Measurements from ENCODE around the gene UBE2D3. TPM values are rescaled to one million over a fixed set of nuclear protein-coding genes. Genes with fewer than 3 reads are reported as not detected.

UBE2D3 gene
- total RNA-seq, 2 donors from 2014 or later: 289 to 296 TPM

GRCh38 chr4:102809691-102810090 lies 17.7 kb downstream of the UBE2D3 start:
- no peak for ATAC-seq
- intact Hi-C loops (cut with DNase I, micrococcal nuclease): loop anchor here in 1 of 2 donors (10.0 kb wide), 1 partner anchor 45 kb away; the partner anchor contains the start of gene MANBA
- DNase-seq: no peak

- intact Hi-C loops (cut with DNase I, micrococcal nuclease): no loop called here
- DNase-seq (no peak), ATAC-seq (no peak)
These were observed 18.2 kb downstream of the UBE2D3 start for GRCh38 chr4:102809190-102809589.

GRCh38 chr4:102808009-102808408 lies 19.3 kb downstream of the UBE2D3 start:
- DNase-seq: no peak
- intact Hi-C loops (cut with DNase I, micrococcal nuclease): no loop called here

GRCh38 chr4:102807345-102807744 lies 20.0 kb downstream of the UBE2D3 start:
- ATAC-seq (no peak), DNase-seq (no peak)
- intact Hi-C loops (cut with DNase I, micrococcal nuclease): no loop called here

More at GRCh38 chr4:102808009-102808408, 19.3 kb downstream of the UBE2D3 start:
- no peak for ATAC-seq

- ATAC-seq (no peak), DNase-seq (no peak)
- intact Hi-C loops (cut with DNase I, micrococcal nuclease): no loop called here
These were observed 27.5 kb downstream of the UBE2D3 start for GRCh38 chr4:102799816-102800215.

- ATAC-seq: no peak
- intact Hi-C loops (cut with DNase I, micrococcal nuclease): no loop called here
- no peak for DNase-seq
These were observed 32.4 kb downstream of the UBE2D3 start for GRCh38 chr4:102794999-102795398.

GRCh38 chr4:102792361-102792936 lies 34.9 kb downstream of the UBE2D3 start:
- no peak for DNase-seq
- intact Hi-C loops (cut with DNase I, micrococcal nuclease): no loop called here
- ATAC-seq: peak; percentile 6

GRCh38 chr4:102791318-102791835 lies 36.0 kb downstream of the UBE2D3 start:
- DNase-seq (no peak), ATAC-seq (peak; percentile 20)
- intact Hi-C loops (cut with DNase I, micrococcal nuclease): no loop called here

GRCh38 chr4:102789317-102789717 lies 38.0 kb downstream of the UBE2D3 start:
- intact Hi-C loops (cut with DNase I, micrococcal nuclease): no loop called here
- DNase-seq (no peak), ATAC-seq (no peak)

- ATAC-seq: no peak
- DNase-seq: no peak
- intact Hi-C loops (cut with DNase I, micrococcal nuclease): no loop called here
These were observed 39.4 kb downstream of the UBE2D3 start for GRCh38 chr4:102787944-102788343.

- intact Hi-C loops (cut with DNase I, micrococcal nuclease): no loop called here
- DNase-seq (no peak), ATAC-seq (no peak)
These were observed 40.1 kb downstream of the UBE2D3 start for GRCh38 chr4:102787096-102787881.

GRCh38 chr4:102786279-102786678 lies 41.1 kb downstream of the UBE2D3 start:
- ATAC-seq: no peak
- intact Hi-C loops (cut with DNase I, micrococcal nuclease): no loop called here
- no peak for DNase-seq

- DNase-seq: no peak
- no peak for ATAC-seq
- intact Hi-C loops (cut with DNase I, micrococcal nuclease): no loop called here
These were observed 44.3 kb downstream of the UBE2D3 start for GRCh38 chr4:102783006-102783405.

- DNase-seq: no peak
- no peak for ATAC-seq
- intact Hi-C loops (cut with DNase I, micrococcal nuclease): no loop called here
These were observed 45.8 kb downstream of the UBE2D3 start for GRCh38 chr4:102781570-102781969.

- intact Hi-C loops (cut with DNase I, micrococcal nuclease): no loop called here
- DNase-seq: no peak
- ATAC-seq: peak; percentile 29
These were observed 46.7 kb downstream of the UBE2D3 start for GRCh38 chr4:102780476-102781144.

GRCh38 chr4:102779204-102779603 lies 48.1 kb downstream of the UBE2D3 start:
- ATAC-seq (peak; percentile 53), DNase-seq (no peak)
- intact Hi-C loops (cut with DNase I, micrococcal nuclease): no loop called here

- intact Hi-C loops (cut with DNase I, micrococcal nuclease): no loop called here
- DNase-seq: peak; percentile 71 to 73
- ATAC-seq: peak; percentile 98
These were observed 48.6 kb downstream of the UBE2D3 start for GRCh38 chr4:102778720-102779119.

GRCh38 chr4:102775805-102776204 lies 51.5 kb downstream of the UBE2D3 start:
- DNase-seq: no peak
- intact Hi-C loops (cut with DNase I, micrococcal nuclease): no loop called here
- no peak for ATAC-seq

- intact Hi-C loops (cut with DNase I, micrococcal nuclease): no loop called here
- DNase-seq (no peak), ATAC-seq (no peak)
These were observed 53.1 kb downstream of the UBE2D3 start for GRCh38 chr4:102774254-102774653.
